NCI-H146 treated with DMSO at 0.1 percent for 48 hours (cell line): ENCODE measurements around the gene EVC.

Source experiments
- DNase-seq: peaks from one replicate; lab custom pipeline; 2025; ENCODE audit not compliant: unreplicated experiment; lab: John Stamatoyannopoulos, UW

Gene EVC

DNA sequence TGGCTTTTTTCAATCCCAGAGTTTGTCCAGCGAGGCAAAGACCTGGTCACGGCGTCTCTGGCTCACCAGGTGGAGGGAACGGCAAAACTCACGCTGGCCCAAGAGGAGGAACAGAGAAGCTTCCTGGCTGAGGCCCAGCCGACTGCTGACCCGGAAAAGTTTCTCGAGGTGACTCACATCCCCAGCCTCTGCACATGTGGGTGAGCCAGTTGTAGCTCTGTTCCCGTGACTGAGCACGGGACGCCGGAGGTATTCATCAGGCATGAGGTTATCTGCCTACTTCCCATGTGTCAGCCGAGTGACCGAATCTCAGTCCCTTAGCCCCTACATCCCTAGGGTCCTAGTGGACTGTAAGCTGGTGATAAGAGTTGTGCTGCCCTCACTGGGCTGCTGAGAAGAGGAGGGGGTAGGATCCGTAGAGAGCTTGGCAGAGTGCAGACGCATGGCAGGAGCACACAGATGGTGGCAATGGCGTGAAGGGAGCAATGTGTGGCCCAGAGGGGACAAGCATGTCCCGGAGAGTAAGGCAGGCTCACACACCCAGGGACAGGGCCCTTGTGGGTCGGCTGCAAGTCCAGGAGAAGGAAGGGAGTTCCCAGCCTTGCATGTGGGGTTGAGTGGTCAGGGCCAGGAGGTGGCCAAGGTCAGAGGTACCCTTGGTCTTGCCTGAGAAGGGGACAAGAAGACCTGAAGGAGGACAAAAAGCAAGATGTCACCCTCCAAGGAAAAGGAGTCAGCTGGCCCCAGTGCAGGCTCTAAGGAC, 42.9 kb downstream of the EVC start:
- no peak for DNase-seq

DNA sequence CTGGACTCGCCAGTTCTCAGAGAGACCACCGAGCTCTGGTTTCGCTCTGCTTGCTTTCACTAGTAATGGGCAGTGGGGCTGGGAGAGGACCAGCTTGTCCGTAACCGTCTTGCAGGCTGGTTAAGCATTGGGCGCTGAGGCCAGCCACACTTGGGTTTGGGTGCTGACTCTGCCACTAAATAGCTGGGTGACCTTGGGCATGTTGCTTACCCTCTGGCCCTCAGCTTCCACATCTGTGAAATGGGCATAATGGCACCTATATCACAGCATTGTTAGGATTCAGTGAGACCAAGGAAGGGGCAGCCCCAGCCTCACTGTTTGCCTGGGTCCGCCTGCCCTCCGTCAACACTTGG, 43.5 kb downstream of the EVC start:
- DNase-seq = no peak

DNA sequence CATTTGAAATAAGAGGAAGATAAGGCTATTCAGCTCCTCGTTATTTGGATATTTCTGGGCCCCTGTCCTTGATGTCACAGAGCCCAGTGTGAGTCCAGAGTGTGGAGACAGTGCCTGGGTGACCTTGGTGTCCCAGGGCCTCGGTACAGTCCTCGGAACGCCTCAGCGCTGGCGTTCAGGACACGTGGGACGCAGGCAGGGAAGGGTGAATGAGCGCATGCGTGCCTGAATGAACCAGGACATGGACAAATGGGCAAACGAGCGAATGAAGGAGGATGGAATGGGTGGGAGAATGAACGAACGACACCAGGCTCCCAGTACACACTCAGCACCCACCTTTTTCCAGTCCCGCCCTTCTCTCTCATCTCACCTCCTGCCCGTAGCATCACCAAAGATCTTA, 44.2 kb downstream of the EVC start:
- DNase-seq = no peak

DNA sequence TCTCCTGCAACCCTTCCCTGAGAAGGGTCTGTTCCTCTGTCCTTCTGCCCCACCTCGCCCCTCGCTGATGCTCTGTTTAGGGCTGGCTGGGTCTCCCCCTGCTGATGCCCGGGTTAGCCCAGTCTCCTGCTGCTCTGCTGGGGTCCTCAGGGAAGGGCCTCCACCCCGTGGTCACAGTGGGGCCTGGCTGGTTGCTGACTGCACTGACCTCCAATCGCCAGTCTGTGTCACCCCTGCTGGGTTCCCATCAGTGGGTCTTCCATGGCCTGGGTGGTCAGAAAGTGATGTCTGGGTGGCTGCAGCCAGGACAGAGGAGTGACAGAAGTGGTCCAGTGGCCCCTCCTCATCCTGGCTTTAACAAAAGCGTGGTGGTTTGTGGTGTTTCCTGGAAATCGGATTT, 44.7 kb downstream of the EVC start:
- no peak for DNase-seq

DNA sequence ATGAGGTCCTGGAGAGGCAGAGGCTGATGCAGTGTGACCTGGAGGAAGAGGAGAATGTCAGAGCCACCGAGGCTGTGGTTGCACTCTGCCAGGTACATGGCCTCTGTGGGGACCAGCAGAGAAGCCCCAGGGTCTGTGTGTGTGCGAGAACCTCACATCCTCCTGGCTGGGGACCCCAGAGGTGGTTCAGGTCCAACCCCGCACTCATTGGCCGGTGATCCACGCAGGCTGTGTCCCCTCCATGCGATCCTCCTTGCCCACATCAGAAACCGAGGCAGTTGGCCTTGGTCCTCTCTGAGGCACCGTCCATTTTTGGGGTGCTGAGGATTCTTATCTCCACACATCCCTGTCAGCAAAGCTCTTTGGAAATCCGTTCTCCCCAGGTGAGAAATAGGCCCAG, 45.3 kb downstream of the EVC start:
- DNase-seq = no peak

DNA sequence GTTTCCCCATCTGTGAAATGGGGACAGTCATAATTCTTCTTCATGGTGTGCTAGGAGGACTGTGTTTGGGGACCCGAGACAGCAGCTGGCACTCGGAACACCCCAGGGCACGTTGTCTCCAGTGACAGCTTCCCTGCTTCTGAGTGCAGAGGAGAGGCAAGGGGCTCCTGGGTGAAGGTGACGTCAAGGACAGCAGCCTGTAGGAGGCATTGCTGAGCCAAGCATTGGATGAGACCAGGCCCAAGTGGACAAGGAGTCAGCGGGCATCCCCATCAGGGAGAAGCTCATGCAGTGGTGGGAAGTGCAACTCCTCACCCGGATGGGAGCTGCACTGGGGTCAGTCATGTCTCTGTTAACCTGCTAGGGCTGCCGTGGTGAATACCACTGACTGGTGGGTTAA, 46.1 kb downstream of the EVC start:
- no peak for DNase-seq

DNA sequence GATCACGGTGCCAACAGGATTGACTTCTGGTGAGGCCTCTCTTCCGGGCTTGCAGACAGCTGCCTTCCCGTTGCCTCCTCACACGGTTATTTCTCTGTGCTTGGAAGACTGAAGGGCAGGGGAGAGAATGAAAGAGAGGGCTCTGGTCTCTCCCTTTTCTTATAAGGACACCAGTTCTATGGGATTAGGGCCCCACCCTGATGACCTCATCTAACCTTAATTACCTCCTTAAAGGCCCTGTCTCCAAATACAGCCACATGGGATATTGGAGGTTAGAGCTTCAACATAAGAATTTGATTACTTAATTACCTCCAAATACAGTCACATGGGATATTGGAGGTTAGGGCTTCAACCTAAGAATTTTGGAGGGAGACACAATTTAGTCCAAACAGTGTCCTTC, 46.5 kb downstream of the EVC start:
- no peak for DNase-seq

DNA sequence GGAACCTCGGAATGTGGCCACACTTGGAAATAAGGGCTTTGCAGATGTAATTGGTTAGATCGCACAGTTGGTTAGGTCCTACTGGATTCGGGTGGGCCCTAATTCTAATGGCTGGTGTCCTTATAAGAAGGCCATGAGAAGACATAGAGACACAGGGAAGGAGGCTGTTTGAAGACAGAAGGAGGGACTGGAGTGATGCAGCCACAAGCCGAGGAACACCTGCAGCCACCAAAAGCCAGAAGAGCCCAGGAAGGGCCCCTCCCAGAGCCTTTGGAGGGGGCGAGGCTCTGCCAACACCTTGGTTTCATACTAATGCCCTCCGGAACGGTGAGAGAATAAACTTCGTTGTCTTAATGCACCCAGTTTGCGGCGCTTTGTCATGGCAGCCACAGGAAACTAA, 47.0 kb downstream of the EVC start:
- no peak for DNase-seq

DNA sequence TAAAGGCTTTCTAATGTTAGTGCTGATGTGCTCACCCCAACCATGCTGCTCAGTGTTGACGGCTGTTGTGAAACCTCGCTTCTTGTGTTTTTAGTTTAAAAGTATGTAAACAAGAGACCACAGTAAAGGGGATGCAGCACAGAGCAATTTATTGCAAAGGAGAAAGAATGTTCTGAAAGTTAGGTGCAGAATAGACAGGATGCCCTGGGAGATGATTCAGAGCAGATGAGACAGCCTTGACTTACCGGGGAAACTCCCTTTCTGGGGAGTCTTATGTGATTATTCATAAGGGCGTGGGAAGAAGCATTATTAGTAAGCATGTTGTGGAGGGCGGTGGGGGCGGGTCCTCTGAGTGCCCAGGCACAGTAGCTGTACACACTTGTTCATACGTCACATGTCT, 47.7 kb downstream of the EVC start:
- DNase-seq = no peak

DNA sequence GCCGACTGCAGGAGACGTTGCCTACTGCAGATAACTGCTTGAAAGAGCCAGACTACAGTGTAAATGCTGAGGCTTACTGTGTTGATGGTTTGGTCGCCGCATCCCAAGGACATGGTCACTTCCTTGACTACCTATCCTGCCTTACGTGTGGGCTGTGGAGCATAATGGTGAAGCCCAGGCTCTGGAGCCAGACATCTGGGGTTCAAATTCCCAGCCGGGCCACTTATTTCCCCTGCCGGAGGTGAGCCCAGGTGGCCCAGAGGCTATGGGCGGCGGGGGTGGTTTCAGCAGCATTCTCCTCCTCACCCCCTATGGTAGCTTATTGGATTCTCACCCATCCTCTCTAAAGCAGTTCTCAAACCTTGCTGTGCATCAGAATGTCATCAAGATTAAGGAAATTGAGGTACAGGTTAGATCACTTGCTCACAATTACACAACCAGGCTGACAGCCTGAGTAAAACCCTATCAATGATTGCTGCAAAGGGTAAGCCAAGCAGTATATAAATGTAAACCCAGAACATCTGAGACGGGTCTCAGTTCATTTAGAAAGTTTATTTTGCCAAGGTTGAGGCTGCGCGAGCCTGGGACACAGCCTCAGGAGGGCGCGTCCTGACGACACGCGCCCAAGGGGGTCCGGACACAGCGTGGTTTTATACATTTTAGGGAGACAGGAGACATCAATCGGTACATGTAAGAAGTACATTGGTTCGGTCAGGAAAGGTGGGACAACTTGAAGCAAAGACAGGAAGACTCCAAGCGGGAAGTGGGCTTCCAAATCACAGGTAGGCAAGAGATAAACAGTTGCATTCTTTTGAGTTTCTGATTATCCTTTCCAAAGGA, 48.5 kb downstream of the EVC start:
- DNase-seq = no peak

DNA sequence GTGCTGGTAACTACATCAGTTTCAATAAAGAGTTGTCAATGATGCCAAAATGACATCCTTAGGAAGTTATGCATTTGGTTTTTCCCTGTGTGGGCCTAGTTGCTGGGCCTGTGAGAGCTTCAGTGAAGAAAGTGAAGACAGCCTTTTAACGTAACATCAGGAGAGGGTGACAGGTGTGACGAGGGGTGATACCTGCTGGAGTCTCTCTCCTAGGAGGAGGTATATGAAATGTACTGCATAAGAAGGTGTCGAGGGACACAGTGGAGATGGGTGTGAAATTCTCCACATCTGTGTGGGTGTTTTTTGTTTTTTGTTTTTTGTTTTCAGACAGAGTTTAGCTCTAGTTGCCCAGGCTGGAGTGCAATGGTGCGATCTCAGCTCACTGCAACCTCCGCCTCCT, 49.2 kb downstream of the EVC start:
- no peak for DNase-seq

DNA sequence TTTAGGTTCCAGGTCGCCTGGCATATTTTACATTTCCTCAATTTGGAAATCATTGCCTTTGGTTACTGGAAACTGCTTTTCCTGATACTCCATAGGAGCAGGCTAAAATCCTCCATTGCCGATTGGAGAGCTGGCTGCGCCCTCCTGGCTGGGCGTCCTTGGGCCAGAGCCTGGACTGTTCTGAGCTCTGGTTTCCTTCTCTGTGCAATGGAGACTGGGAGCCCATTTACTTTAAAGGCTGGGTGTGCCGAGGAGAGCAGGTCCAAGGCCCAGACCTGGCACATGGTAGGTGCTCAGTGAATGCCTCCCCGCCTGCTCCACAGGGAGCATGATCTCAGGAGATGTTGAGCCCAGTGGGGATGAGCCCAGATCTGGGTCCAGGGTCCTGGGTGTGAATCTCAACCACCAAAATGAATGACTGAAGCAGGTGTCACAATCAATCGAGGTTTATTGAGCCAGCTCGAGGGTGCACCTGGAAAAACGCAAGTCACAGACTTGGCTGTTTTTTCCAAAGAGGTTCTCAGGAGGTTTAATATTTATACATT, 50.0 kb downstream of the EVC start:
- no peak for DNase-seq

DNA sequence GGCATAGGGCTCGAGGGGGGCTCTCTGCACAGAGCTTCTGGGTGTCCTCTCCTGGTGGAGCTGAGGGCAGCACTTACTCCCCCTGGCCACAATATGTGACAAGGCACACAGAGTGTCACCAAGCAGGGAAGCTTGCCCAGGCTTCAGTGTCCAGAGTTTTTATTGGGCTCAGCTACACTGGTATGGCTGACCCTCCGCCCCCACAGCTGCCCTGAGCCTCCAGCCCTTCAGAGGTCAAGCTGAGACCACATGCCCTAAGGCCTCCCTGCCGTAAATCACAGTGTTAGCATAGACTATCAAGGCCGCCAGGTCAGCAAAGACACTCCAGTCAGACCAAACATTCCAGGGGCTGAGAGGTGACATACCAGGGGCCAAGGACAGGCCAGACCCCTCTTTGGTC, 59.0 kb downstream of the EVC start:
- no peak for DNase-seq

DNA sequence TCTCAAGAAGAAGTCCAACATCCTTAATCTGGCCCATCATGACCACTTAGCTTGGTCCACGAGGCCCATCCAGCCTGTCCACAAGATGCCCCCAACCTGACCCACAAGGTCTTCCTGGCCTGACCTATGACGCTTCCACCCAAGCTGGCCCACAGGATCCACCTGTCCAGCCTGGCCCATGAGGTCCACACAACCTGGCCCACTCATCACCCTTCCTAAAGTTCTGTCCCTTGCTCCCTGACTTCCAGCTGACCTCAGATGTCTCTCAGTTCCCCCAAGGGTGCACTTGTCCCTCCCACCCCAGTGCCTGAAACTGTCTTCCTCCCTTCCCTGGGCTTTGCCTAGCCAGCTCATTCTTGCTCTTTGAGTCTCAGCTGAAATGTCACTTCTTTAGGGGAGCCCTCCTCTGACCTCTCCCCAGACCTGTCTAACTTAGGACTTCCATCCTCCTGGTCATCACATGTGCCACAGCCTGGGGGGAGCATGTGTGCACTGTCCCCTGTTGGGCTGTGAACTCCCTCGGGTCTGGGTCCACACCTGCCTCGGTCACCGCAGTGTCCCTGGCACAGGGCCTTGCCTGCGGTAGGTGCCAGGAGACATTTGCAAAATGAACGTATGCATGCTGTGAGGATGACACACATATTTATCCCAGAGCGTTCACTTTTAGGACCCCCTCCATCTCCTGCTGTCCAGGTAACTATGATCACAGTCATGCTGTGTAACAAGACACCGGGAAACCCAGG, 61.7 kb downstream of the EVC start:
- DNase-seq = no peak

DNA sequence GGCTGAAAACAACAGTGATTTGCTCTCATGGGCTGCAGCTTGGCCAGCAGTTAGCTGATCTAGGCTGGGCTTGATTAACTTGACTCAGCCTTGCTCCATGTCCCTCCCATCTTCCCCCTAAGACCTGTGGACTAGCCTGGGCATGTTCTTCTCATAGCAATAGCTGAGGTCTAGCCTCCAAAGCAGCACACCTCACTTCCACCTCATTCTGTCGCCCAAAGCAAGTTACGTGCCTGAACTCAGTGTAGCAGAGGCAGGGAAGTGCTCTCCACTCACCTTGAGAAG, 62.2 kb downstream of the EVC start:
- DNase-seq = no peak

DNA sequence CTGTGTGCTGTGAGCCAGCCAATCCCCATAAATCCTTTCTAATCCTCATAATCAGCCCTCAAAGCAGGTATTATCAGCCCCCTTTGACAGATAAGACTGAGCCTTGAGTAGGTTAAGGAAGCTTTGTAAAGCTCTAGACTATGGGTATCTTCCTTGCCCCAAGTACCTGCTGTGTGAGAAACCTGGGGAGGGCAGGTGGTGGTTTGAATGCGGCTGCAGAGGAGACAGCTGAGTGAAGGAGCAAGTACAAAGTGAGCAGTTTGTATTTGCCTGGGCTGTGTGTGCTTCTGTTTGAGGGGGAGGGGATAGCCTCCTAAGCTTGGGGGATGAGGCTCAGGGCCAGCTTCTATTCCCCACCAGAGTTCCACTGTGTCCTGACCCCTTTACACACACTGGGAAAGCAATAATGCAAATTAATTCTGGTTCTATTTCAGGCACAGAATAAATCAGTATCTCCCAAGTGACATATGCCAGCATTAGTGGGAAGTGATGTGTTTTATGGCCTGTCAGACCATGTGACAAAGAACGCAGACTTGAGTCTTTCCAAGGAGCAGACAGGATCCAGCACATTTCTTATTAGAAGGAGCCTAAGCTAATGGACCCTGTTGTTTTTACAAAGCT, 63.5 kb downstream of the EVC start:
- no peak for DNase-seq

DNA sequence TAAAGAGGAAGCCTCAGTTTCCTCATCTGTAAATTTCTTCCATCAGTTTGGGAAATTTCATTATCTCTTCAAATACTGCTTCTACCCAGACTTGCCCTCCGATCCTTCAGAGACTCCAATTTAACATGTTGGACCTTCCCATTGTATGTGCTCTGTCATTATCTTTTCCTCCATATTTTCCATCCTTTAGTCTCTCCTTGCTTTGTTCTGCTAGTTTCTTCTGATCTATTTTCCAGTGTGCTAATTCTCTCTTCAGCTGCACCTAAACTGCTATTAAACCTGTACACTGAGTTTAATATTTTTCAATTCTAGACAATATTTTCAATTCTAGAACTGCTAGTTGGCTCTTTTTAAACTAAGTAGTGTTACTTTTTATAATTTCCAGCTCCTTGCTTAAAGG, 65.5 kb downstream of the EVC start:
- no peak for DNase-seq

DNA sequence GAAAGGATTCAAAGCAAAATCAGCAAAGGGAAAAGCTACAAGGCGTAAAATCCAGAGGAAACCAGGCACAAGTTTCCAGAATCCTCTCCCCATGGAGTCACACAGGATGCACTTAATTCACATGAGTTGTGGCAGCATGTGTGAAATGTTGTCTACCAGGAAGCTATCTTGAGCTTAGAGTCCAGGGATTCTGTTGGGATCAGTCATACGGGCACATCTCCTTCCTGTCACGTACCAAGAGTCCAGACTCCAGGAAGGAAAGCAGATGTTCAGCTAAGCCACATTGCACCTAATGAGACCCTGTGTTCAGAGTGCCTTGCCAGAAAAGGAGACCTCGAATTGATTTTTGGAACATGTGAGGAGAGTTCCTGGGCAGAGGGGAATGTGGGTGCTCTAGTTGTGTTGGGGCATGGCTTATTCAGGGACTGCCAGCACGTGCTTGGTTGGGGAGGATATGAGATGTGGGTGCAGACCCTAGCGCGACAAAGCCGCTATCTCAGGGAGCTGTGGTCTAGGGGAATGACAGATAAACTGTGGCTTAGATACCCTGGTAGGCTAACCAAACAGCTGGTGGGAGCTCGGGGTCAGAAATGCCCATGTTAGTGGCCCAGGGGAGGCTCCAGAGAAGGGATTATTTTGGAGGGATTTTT, 70.0 kb downstream of the EVC start:
- no peak for DNase-seq

DNA sequence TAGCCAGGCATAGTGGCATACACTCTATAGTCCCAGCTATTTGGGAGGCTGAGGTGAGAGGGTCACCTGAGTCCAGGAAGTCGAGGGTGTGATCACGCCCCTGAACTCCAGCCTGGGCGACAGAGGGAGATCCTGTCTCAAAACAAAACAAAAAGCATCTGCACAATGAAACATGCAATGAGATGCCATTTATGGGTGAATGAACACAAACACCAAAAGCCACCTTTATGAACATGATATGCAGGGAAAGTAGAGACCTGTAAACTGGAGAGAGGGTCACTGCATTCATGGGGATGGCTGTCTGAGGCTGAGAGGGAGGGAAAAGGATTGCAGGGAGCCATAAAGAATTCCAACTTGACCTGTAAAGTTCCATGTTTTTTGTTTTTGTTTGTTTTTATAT, 70.7 kb downstream of the EVC start:
- no peak for DNase-seq

DNA sequence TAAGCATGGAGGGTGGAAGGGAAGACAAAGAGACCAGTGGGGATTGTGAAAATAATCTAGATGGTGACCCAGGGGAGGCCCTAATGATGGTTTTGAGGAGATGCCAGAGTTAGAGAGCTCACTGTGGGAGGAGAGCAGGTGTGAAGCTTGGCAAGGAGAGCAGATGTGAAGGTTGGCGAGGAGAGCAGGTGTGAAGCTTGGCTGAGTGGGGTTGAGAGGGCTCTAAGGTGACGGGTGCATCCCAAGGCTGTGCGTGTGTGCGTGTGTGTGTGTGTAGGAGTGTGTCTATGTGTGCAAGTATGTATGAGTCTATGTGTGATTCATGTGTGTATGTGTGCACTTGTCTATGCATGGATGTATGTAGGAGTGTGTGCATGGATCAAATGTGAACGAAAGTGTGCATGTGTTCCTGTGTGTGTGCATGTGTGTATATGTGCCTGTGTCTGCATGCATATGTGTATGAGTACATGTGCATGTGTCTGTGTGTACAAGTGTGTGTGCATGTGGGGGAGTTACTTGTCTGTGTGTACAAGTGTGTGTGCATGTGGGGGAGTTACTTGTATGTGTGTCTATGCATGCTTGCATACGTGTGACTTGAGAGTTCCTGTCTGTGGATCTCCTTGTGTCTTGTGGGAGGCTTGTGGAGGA, 72.0 kb downstream of the EVC start:
- DNase-seq = no peak

DNA sequence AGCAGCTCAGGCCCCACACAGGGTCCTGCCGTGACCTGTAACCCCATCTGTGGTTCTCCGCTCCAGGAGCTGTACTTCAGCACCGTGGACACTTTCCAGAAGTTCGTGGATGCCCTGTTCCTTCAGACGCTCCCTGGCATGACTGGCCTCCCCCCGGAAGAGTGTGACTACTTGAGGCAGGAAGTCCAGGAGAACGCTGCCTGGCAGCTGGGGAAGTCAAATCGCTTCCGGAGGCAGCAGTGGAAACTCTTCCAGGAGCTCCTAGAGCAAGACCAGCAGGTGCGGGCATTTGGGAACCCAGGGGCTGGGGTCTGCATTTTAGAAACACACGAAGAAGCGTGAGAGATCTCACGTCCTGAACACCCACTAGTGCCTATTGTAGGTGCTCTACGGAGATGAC, 72.5 kb downstream of the EVC start:
- no peak for DNase-seq
